Prostate gland (tissue), 2 donors: ENCODE data around the gene FAM89B. TPM values are rescaled to one million over a fixed set of nuclear protein-coding genes. Genes with fewer than 3 reads are reported as not detected.

Experiments
- DNase-seq: peaks from one replicate; pipeline ENCODE4 v3.0.0-alpha.2; 2019; ENCODE audit warnings: low spot score
- H3K27ac ChIP-seq, 2 donors: fragments of 200-600 bp; sonication (generic); 2 replicates each; pipeline ENCODE4 v1.5.1; 2017 to 2019
- H3K27me3 ChIP-seq: fragments of 200-600 bp; sonication (generic); replicated peaks from 2 replicates; pipeline ENCODE4 v1.5.1; 2019; ENCODE audit not compliant: insufficient read depth
- H3K36me3 ChIP-seq, 2 donors: fragments of 200-600 bp; sonication (generic); 1 replicate in 1 of 2; 2 replicates in 1 of 2; pipeline versions ENCODE4 v1.5.1 to v1.8.1; 2017 to 2019
- H3K4me1 ChIP-seq: fragments of 200-600 bp; sonication (generic); replicated peaks from 2 replicates; pipeline ENCODE4 v1.5.1; 2019
- H3K4me3 ChIP-seq, 2 donors: fragments of 200-600 bp; sonication (generic); 2 replicates each; pipeline ENCODE4 v1.5.1; 2017 to 2019
- H3K9me3 ChIP-seq: fragments of 200-600 bp; sonication (generic); 2 replicates; pipeline ENCODE4 v1.5.1; 2017
- CTCF ChIP-seq, 4 experiments: fragments of 200-600 bp in 2 of 4; fragments of 450-650 bp in 2 of 4; sonication (generic) in 2 of 4; IDR thresholded peaks; 1 replicate in 3 of 4; 2 replicates in 1 of 4; pipeline ENCODE4 v1.5.1; 2016 to 2019; ENCODE audit warnings: antibody characterized with exemption in 4 of 4, mild to moderate bottlenecking in 2 of 4, moderate library complexity in 2 of 4
- POLR2A ChIP-seq: fragments of 450-650 bp; IDR thresholded peaks from one replicate; pipeline ENCODE4 v1.6.1; 2016; ENCODE audit warnings: antibody characterized with exemption, mild to moderate bottlenecking
- POLR2AphosphoS5 ChIP-seq: sonication (generic); formaldehyde crosslinking; IDR thresholded peaks from one replicate; pipeline ENCODE4 v1.6.1; 2017; ENCODE audit warnings: antibody characterized with exemption
- WGBS: methylation state at CpG from one replicate; pipeline ENCODE4 v1.1.5; 2018; 5-methylcytosine and 5-hydroxymethylcytosine counted together
- intact Hi-C: fragments of 100-400 bp; cut with DNase I; formaldehyde crosslinking; loops from one replicate; pipeline ENCODE4 v1.14.2; 2022
- total RNA-seq, 2 donors: library from RNA; depleted of rRNA; stranded (reverse); fragments of >200 nt; gene quantifications; one replicate each; pipeline ENCODE4 v1.1.0, GENCODE V29; 2016

Gene FAM89B
- total RNA-seq, 2 donors from 2014 or later, result 68.6 to 92.6 TPM

- no peaks in the 10 kb centered on the region for H3K9me3 ChIP-seq
- H3K36me3 ChIP-seq, result no peaks in the 10 kb centered on the region
- no peak for DNase-seq
- TF ChIP-seq POLR2AphosphoS5, result no peak
- TF ChIP-seq POLR2A, result no peak
- TF ChIP-seq CTCF (IDR thresholded peaks at IDR 0.05), result peak in 2 of 4 experiments; percentile 44 to 55
- no peak overlapping the region for H3K4me3 ChIP-seq
- H3K27me3 ChIP-seq, result no peaks in the 10 kb centered on the region
- peaks cover 3% of the 10 kb centered on the region for H3K4me1 ChIP-seq
- no peak overlapping the region for H3K27ac ChIP-seq
- 66% methylated on average over 12 of the region's 17 CpGs for WGBS
- intact Hi-C loops, result no loop called here
These were observed 20.6 kb upstream of the FAM89B start for GRCh38 chr11:65551572-65552387.

GRCh38 chr11:65552388-65552951 lies 19.9 kb upstream of the FAM89B start:
- intact Hi-C loops, result no loop called here
- WGBS, result 82% methylated on average over 9 of the region's 9 CpGs
- H3K4me1 ChIP-seq, result peaks cover 5% of the 10 kb centered on the region

GRCh38 chr11:65553301-65554001 lies 18.9 kb upstream of the FAM89B start:
- TF ChIP-seq POLR2AphosphoS5 (no peak), POLR2A (no peak), CTCF (IDR thresholded peaks at IDR 0.05) (no peak)
- intact Hi-C loops, result no loop called here
- Histone ChIP-seq H3K27me3 (no peaks in the 10 kb centered on the region), H3K9me3 (no peaks in the 10 kb centered on the region), H3K27ac (no peak overlapping the region), H3K36me3 (no peaks in the 10 kb centered on the region), H3K4me3 (no peak overlapping the region), H3K4me1 (peaks cover 5% of the 10 kb centered on the region)
- 69% methylated on average over 30 of the region's 37 CpGs for WGBS
- DNase-seq, result no peak

More at GRCh38 chr11:65552388-65552951, 19.9 kb upstream of the FAM89B start:
- Histone ChIP-seq H3K36me3 (no peaks in the 10 kb centered on the region), H3K27me3 (no peaks in the 10 kb centered on the region), H3K27ac (no peak overlapping the region), H3K9me3 (no peaks in the 10 kb centered on the region), H3K4me3 (no peak overlapping the region)
- TF ChIP-seq CTCF (IDR thresholded peaks at IDR 0.05) (no peak), POLR2AphosphoS5 (no peak), POLR2A (no peak)
- no peak for DNase-seq

- WGBS, result 71% methylated on average over 20 of the region's 27 CpGs
- Histone ChIP-seq H3K4me1 (peaks cover 13% of the 10 kb centered on the region), H3K9me3 (no peaks in the 10 kb centered on the region), H3K27me3 (no peaks in the 10 kb centered on the region), H3K36me3 (no peaks in the 10 kb centered on the region), H3K27ac (no peak overlapping the region), H3K4me3 (no peak overlapping the region)
- intact Hi-C loops, result no loop called here
- TF ChIP-seq POLR2A (no peak), CTCF (IDR thresholded peaks at IDR 0.05) (no peak), POLR2AphosphoS5 (no peak)
- DNase-seq, result no peak
These were observed 18.1 kb upstream of the FAM89B start for GRCh38 chr11:65554057-65554818.
